IgD-negative memory B cell (primary cell): ENCODE measurements around the gene TGM5. TPM values are rescaled to one million over a fixed set of nuclear protein-coding genes. Genes with fewer than 3 reads are reported as not detected.

Experiments
- H3K27ac Mint-ChIP-seq, 3 donors: one replicate each; pipeline ENCODE4 v1.8.0; 2020 to 2022; ENCODE audit warnings: mild to moderate bottlenecking in 3 of 3, mixed read lengths in 3 of 3, moderate library complexity in 1 of 3
- H3K27me3 Mint-ChIP-seq: one replicate; pipeline ENCODE4 v1.8.0; 2021; ENCODE audit warnings: mixed read lengths
- H3K36me3 Mint-ChIP-seq: one replicate; pipeline ENCODE4 v1.8.0; 2020; ENCODE audit warnings: mild to moderate bottlenecking, mixed read lengths
- H3K4me1 Mint-ChIP-seq, 3 donors: one replicate each; pipeline ENCODE4 v1.8.0; 2020 to 2022; ENCODE audit warnings: mixed read lengths in 3 of 3, mild to moderate bottlenecking in 1 of 3
- H3K4me3 Mint-ChIP-seq, 4 donors: one replicate each; pipeline ENCODE4 v1.8.0; 2020 to 2022; ENCODE audit warnings: mild to moderate bottlenecking in 4 of 4, mixed read lengths in 4 of 4, moderate library complexity in 3 of 4
- H3K9me3 Mint-ChIP-seq, 3 donors: one replicate each; pipeline ENCODE4 v1.8.0; 2020 to 2021; ENCODE audit warnings: mixed read lengths in 3 of 3, mild to moderate bottlenecking in 1 of 3
- polyA plus RNA-seq: library from polyadenylated mRNA; unstranded; fragments of 300-500 nt; fragmentation: Illumina TruSeq; gene quantifications from one replicate; pipeline ENCODE4 v1.2.3, GENCODE V29; 2021

TGM5 gene
- polyA plus RNA-seq, 1 donor from 2014 or later, result not detected

DNA sequence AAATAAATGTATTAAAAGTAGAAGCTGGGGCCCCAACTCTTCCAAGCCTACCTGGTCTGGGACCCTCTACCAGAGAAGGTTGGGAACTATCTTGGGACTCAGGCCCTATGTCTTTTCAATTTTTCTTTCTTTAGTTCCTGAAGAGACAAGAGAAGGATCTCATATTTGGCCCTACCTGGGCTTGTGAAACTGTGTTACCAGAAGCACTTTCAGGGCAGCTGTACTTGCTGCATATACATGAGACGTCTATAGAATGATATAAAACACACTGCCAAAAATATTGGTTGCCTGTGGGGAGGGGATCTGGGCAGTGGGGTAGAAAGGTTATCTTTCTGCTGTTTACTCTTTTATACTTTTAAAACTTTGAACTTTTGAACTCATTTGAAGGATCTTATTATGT lies 45.3 kb downstream of the TGM5 start:
- Mint-ChIP-seq H3K27ac (no peak overlapping the region), H3K36me3 (peaks cover 2% of the 10 kb centered on the region), H3K4me1 (peaks cover 1 to 7% (median 5%) of the 10 kb centered on the region in 3 donors)

DNA sequence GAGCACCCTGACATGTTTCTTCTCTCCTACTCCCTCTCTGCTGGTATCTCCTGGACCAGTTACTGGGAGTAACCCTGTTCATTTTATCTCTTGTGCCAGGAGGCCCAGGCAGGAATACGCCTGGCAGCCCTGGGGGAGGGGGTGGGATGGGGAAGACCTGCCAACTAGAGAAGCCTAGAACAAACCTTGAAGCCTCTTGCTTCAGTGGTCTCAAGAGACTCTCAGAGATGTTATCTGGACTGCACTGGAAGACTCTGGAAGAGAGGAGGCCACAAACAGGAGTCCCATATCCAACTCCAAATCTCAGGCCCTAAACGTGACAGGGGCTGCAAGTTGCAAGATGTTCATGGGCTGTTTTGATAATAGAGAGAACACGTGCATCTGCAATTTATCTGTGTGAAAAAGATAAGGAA lies 45.7 kb downstream of the TGM5 start, which contains the start of gene EPB42:
EPB42 (minus strand) TSS at position 28 of the 413 bp plus-strand sequence. CDS start 193 bp downstream, outside the sequence.
- no peak within 1 kb of the TSS for H3K27ac Mint-ChIP-seq

More for the DNA sequence above, 45.3 kb downstream of the TGM5 start:
- H3K4me3 Mint-ChIP-seq, result no peak overlapping the region
- peaks cover 8% of the 10 kb centered on the region for H3K27me3 Mint-ChIP-seq
- H3K9me3 Mint-ChIP-seq, result peaks cover 0 to 7% (median under 1%) of the 10 kb centered on the region in 3 donors

DNA sequence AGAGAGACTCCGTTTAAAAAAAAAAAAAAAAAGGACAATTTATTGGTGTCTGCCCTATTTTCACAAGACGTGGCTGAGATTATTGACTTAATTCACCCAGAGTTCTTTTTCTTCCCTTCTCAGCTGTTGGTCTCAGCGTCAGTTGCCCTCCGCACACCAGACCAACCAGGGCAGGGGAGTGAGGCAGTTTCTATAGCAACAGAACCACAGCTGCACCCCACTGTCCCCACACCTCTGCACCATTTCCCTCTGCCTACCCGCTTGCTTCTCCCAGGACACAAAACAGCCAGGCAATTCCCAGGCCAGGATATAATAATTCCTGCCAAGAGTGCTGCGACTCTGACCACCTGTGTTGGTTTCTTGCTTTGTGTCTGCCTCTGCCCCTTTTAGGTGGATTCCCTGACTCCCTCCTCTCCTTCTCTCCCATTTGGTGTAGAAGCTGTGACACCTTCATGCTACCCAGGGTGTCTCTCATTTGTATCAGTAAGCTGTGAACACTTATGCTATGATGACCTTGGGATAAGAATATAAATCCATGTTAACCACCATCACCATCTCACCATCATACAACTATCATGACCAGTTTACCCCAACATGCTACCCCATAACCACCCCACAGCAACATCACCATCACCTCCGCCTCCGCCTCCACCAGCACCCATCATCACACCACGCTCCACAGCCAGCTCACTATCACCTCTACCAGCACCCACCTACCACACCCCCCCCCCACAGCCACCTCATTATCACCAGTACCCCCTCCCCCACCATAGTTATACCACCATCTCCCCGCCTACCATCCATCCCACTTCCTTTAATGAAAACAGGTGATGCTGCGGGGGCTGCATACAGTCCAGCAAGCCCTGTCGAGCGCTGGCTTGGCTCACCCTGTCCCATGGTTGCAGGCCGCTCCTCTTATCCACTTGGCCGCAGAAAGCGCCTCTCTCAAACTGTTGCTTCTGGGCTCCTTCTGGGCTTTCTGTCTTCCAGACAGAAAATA lies 46.5 kb downstream of the TGM5 start:
- no peak overlapping the region for H3K4me3 Mint-ChIP-seq
- no peak overlapping the region for H3K27ac Mint-ChIP-seq
- H3K4me1 Mint-ChIP-seq, result no peaks in the 10 kb centered on the region
- H3K9me3 Mint-ChIP-seq, result peaks cover 0 to 7% (median 2%) of the 10 kb centered on the region in 3 donors
- H3K27me3 Mint-ChIP-seq, result peaks cover 6% of the 10 kb centered on the region
- peaks cover 2% of the 10 kb centered on the region for H3K36me3 Mint-ChIP-seq

More for the DNA sequence above, 45.7 kb downstream of the TGM5 start, which contains the start of gene EPB42:
- Mint-ChIP-seq H3K4me1 (peaks cover 1 to 6% (median 5%) of the 10 kb centered on the region in 3 donors), H3K9me3 (peaks cover 0 to 7% (median 2%) of the 10 kb centered on the region in 3 donors), H3K4me3 (no peak within 1 kb of the TSS), H3K27me3 (peaks cover 9% of the 10 kb centered on the region), H3K36me3 (peaks cover 2% of the 10 kb centered on the region)

DNA sequence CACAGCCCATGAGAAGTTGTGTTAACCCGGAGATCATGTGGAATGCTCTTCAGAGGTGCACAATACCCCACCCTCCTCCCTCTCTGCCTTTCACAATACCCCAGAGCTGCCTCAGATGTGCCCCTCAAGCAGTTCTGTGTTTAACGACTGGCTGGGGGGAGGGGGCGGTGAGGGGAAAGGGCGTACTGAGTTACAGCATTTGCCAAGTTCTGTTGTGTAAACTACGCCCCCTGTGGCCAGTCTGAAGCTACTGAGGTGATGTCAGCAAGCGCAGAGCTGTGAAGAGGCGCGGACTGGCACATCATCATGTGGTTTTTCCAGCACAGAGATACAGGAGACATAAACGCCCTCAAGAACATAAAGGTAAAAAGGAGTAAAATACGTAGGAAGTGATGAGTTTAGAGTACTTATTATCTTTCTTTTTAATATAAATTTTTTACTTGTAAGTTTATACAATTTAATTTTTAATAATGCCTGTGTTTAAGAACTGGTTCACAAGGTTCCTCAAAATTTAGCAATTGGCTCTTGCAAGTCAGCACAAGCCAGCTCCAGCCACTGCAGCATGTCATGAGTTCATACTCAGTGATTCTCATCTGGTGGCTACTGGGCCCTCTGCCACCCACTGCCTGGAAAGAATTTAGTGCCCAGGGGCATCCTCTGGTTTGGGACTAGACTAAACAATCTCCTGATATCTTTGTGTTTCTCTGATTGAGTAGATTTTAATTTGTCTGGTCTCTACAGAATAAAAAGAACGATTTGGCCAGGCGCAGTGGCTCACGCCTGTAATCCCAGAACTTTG lies 47.6 kb downstream of the TGM5 start:
- H3K27ac Mint-ChIP-seq, result no peak overlapping the region
- peaks cover 6% of the 10 kb centered on the region for H3K27me3 Mint-ChIP-seq
- H3K4me3 Mint-ChIP-seq, result no peak overlapping the region
- no peaks in the 10 kb centered on the region for H3K4me1 Mint-ChIP-seq
- H3K9me3 Mint-ChIP-seq, result peaks cover 0 to 7% (median 2%) of the 10 kb centered on the region in 3 donors
- H3K36me3 Mint-ChIP-seq, result peaks cover 2% of the 10 kb centered on the region

DNA sequence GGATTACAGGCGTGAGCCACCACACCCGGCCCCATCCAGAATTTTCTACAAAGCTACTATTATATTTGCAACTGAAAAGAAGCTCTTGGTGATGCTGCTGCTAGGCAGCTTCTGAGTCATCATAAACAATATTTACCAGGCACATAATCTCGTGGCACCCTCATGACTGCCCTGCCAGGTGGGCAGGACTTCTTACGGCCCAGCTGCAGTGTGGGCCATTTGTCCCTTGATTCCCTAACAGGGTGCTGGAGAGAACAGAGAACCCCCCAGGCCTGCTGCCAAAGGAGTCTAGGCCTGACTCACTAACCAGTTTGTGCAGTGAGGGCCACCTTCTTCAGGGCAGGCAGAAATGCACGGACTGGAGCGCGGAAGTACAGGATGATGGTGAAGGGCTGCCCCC lies 50.8 kb downstream of the TGM5 start:
- Mint-ChIP-seq H3K27ac (no peak overlapping the region), H3K36me3 (peaks cover 2% of the 10 kb centered on the region), H3K9me3 (peaks cover 0 to 7% (median 2%) of the 10 kb centered on the region in 3 donors), H3K4me1 (no peaks in the 10 kb centered on the region), H3K4me3 (no peak overlapping the region), H3K27me3 (peaks cover 6% of the 10 kb centered on the region)

DNA sequence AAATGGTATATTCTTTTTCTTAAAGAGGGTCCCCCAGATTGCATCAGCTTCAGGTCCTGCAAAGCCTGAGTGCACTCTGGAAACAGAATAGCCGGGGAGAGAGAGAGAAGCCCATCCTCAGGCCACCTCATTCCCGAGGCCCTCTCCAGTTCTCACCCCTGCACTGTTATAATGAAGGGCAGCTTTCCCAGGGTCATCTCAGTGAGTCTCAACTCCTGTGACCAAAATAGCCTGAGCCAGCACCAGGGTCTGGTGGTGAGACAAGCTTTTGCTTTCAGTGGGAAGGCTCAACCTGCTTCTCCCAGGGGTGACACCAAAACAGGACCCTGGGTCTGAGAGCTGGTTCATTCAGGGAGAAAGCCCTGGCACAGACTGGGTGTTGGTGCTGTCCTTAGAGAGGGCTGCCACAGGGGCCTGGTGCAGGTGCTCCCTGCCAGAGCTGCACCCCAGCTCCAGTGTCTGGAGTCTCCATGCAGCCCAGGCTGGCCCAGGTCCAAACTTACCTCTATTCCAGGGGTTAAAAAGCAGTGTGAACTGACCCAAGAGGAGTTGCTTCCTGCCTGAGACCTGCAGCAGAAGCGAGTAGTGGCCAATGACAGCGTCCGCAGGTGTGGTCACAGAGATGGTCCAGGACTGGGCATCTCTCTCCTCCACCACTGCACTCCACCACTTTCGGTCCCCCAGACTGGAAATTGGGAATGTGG lies 52.0 kb downstream of the TGM5 start:
- H3K27ac Mint-ChIP-seq, result no peak overlapping the region
- peaks cover 3% of the 10 kb centered on the region for H3K27me3 Mint-ChIP-seq
- H3K4me3 Mint-ChIP-seq, result no peak overlapping the region
- peaks cover 0 to 7% (median 2%) of the 10 kb centered on the region in 3 donors for H3K9me3 Mint-ChIP-seq
- peaks cover 2% of the 10 kb centered on the region for H3K36me3 Mint-ChIP-seq
- no peaks in the 10 kb centered on the region for H3K4me1 Mint-ChIP-seq

DNA sequence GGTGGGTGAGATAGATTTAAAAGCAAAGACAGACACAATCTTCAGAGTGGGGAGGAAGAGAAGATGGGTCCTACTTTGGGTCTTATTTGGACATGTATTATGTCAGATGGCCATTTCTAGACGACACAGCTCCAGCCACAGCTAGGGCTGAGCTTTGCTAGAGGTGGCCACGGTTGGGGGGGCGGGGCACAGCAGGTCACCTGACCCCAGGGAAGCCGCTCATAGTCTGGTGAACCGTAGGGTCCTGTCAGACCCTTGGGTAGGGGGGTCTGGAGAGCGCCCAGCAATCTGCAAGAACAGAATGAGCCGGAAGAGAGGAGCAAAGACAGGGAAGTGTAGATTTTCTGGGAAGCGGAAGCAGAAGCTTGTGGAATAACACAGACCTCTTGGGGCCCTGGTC lies 52.6 kb downstream of the TGM5 start:
- Mint-ChIP-seq H3K4me1 (no peaks in the 10 kb centered on the region), H3K4me3 (no peak overlapping the region), H3K36me3 (peaks cover 2% of the 10 kb centered on the region), H3K27ac (no peak overlapping the region), H3K9me3 (peaks cover 0 to 7% (median 2%) of the 10 kb centered on the region in 3 donors), H3K27me3 (peaks cover 5% of the 10 kb centered on the region)

DNA sequence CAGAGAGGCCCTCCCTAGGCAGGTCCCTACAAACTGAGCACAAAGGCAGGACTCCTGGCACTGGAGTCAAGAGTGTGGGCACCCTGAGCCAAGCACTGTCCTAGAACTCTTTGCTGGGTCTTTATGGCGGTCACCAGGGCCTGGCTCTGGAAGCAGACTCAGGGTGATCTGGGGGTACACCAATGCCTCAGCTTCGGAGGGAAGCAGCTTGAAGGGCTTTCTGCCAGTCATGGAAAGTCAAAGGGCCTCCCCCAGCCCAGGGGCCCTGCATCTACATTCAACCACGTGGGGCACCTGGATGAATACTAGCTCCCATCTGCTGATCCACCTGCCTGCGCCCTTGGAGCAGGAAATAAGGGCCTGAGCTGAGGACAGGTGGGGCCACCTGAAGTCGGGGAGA lies 53.3 kb downstream of the TGM5 start:
- peaks cover 0 to 7% (median 2%) of the 10 kb centered on the region in 3 donors for H3K9me3 Mint-ChIP-seq
- peaks cover 2% of the 10 kb centered on the region for H3K36me3 Mint-ChIP-seq
- peaks cover 8% of the 10 kb centered on the region for H3K27me3 Mint-ChIP-seq
- H3K4me3 Mint-ChIP-seq, result no peak overlapping the region
- no peak overlapping the region for H3K27ac Mint-ChIP-seq
- H3K4me1 Mint-ChIP-seq, result peaks cover 0 to 1% (median 0%) of the 10 kb centered on the region in 3 donors

DNA sequence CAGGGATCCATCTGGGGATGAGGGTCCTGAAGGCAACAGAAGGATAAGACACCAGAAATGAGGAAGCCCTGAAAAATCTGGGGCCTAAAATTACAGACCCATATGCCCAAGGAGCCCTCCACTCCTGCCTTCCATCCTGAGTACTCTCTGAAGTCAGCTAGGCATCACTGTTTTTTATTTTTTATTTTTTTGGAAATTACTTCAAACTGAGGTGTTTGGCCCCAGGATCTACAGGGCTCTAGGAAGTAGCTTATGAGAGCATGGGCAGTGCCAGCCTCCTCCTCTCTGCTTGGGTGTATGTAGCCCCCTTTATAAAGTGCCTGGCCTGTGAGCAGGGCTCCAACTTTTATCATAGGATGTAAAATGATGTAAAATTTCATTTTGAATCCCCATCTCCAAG lies 53.8 kb downstream of the TGM5 start:
- H3K4me1 Mint-ChIP-seq, result peaks cover 0 to 1% (median 0%) of the 10 kb centered on the region in 3 donors
- H3K36me3 Mint-ChIP-seq, result peaks cover 2% of the 10 kb centered on the region
- H3K27ac Mint-ChIP-seq, result no peak overlapping the region
- peaks cover 0 to 7% (median 2%) of the 10 kb centered on the region in 3 donors for H3K9me3 Mint-ChIP-seq
- H3K27me3 Mint-ChIP-seq, result peaks cover 8% of the 10 kb centered on the region
- H3K4me3 Mint-ChIP-seq, result no peak overlapping the region

DNA sequence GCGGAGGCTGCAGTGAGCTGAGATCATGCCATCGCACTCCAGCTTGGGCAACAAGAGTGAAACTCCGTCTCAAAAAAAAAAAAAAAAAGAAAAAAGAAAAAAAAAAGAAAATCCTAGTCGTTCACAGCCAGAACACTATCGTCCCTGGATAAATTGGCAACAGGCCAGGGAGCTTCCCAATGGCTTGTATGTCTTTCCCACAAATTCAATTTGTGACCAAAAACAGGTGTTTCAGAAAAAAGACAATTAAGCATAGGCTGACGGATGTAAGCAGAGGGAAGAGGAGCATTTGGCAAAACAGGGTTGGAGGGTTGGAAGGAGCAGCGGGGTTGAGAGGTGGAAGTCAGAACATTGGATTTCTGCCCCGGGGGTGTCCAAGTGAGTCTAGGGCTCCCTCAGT lies 54.4 kb downstream of the TGM5 start:
- peaks cover 8% of the 10 kb centered on the region for H3K27me3 Mint-ChIP-seq
- peaks cover 0 to 7% (median 2%) of the 10 kb centered on the region in 3 donors for H3K9me3 Mint-ChIP-seq
- H3K4me1 Mint-ChIP-seq, result peaks cover 0 to 2% (median 1%) of the 10 kb centered on the region in 3 donors
- H3K27ac Mint-ChIP-seq, result no peak overlapping the region
- peaks cover 2% of the 10 kb centered on the region for H3K36me3 Mint-ChIP-seq
- no peak overlapping the region for H3K4me3 Mint-ChIP-seq

DNA sequence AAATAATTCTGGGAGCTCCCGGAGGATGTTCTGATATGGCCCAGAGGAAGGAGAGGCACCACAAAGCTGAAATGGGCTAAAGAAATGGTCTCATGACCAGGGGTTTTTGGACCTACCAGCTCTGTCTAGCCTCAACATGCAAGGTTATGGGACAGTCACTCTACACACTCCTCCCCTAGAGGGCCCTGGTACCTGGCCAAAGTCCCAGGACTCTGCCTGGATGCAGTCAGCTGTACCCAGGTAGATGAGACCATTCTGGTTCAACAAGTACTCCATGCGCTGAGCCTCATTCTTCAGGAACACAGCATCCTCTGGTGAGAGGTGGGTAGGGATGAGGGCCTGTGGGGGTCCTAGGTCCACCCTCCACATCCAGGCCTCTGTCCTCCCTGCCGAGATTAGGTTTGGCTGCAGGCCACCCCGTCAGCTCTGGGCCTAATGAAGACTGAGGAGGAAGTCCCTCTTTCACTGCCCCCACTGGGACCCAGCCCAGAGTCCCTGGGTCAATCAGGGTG lies 55.4 kb downstream of the TGM5 start:
- Mint-ChIP-seq H3K9me3 (peaks cover 0 to under 1% (median 0%) of the 10 kb centered on the region in 3 donors), H3K27me3 (peaks cover 8% of the 10 kb centered on the region), H3K4me1 (peaks cover 0 to 2% (median 1%) of the 10 kb centered on the region in 3 donors), H3K36me3 (no peaks in the 10 kb centered on the region), H3K4me3 (no peak overlapping the region), H3K27ac (no peak overlapping the region)

DNA sequence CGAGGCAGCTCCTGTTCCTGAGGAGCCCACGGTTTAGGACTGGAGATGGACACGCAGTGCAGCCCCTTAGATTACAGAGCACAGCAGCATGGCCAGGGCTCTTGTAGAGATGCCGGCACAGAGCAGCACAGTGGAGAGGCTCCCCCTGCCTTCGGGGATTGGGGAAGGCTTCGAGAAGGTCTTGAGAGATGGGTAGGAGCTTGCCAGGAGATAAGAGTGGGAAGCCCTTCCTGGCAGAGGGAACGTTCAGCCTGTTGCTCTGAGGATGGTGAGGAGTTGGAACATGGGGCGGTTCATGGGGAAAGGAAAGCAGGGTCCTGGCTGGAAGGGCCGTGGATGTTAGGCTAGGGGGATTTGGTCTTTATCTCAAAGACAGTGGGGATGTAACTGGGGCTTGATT lies 55.9 kb downstream of the TGM5 start:
- Mint-ChIP-seq H3K27me3 (peaks cover 8% of the 10 kb centered on the region), H3K4me1 (peaks cover 0 to 2% (median 1%) of the 10 kb centered on the region in 3 donors), H3K4me3 (no peak overlapping the region), H3K27ac (no peak overlapping the region), H3K36me3 (no peaks in the 10 kb centered on the region), H3K9me3 (no peaks in the 10 kb centered on the region)

DNA sequence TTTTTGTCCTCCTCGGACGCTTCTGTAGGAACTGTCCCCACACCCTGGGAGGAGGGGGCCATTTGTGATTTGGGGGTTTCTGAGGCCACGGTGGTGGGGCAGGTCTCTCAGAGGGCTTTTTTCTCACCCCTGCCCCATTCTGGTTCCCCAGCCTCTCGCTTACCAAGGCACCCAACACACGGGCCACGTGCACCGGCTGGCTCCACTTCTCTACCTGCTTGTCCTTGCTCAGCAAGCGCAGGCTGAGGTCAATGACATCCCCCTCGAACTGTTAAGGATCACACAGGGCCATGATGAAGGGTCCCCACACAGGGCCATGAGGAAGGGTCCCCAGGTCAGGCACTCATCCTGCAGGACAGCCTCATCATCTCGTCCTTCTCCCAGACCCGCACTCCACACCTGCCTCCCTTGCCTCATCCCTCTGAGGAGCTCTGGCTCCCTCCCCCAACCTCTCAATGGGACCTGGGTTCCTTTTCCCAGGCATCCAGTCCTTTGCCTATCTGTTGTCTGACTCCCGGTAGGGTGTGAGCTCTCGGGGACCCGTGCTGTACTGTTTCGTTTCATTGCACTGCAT lies 56.5 kb downstream of the TGM5 start:
- H3K36me3 Mint-ChIP-seq, result no peaks in the 10 kb centered on the region
- peaks cover 0 to 2% (median 1%) of the 10 kb centered on the region in 3 donors for H3K4me1 Mint-ChIP-seq
- peak overlapping the region in 1 of 3 donors; percentile 24 for H3K27ac Mint-ChIP-seq
- H3K9me3 Mint-ChIP-seq, result no peaks in the 10 kb centered on the region
- H3K27me3 Mint-ChIP-seq, result peaks cover 9% of the 10 kb centered on the region
- no peak overlapping the region for H3K4me3 Mint-ChIP-seq
